Activated CD8-positive, alpha-beta memory T cell treated with anti-CD3 and anti-CD28 coated beads, Interleukin-2, amount 10 ng/mL, durations not matched to agents 7 days and 5 days (primary cell): ENCODE measurements around the gene PITPNB. TPM values are rescaled to one million over a fixed set of nuclear protein-coding genes. Genes with fewer than 3 reads are reported as not detected.
A peak's percentile ranks its signal among the peaks of the same experiment; 100 is the strongest.

Experiments used
- ATAC-seq: fragments of 150-1000 bp; cut with Tn5 transposase; one replicate; pipeline ENCODE4 v1.10.0; 2021; ENCODE audit warnings: moderate library complexity
- CTCF ChIA-PET: fragments of 350-600 bp; sonication (Branson Sonifier 250); formaldehyde crosslinking; loops from one replicate; lab custom pipeline; 2021; ENCODE audit warnings: antibody characterized with exemption; lab: Charles Lee
- DNase-seq: peaks from one replicate; pipeline ENCODE4 v3.0.0-alpha.2; 2020
- H3K27ac Mint-ChIP-seq: one replicate; pipeline ENCODE4 v1.8.0; 2021; ENCODE audit warnings: mild to moderate bottlenecking, mixed read lengths
- H3K27me3 Mint-ChIP-seq: one replicate; pipeline ENCODE4 v1.8.0; 2021; ENCODE audit warnings: mixed read lengths
- H3K36me3 Mint-ChIP-seq: one replicate; pipeline ENCODE4 v1.8.0; 2021; ENCODE audit warnings: mild to moderate bottlenecking, mixed read lengths
- H3K4me1 Mint-ChIP-seq: one replicate; pipeline ENCODE4 v1.8.0; 2021; ENCODE audit warnings: mixed read lengths
- H3K4me3 Mint-ChIP-seq: one replicate; pipeline ENCODE4 v1.8.0; 2021; ENCODE audit warnings: mild to moderate bottlenecking, moderate library complexity, mixed read lengths
- H3K9me3 Mint-ChIP-seq: one replicate; pipeline ENCODE4 v1.8.0; 2022; ENCODE audit warnings: low read depth, mixed read lengths
- microRNA-seq: library from miRNA; unstranded; fragments of <30 nt; microRNA quantifications from one replicate; pipeline ENCODE4 v1.2.0, GENCODE V29; 2022
- total RNA-seq, 2 experiments: library from RNA; stranded (reverse); gene quantifications; one replicate each; pipeline ENCODE4 v1.2.3, GENCODE V29; 2021

Gene PITPNB
- total RNA-seq, 2 experiments from 2014 or later: 83.4 to 107 TPM

GRCh38 chr22:27803841-27804415 lies 115.1 kb downstream of the PITPNB start:
- Mint-ChIP-seq H3K27ac (no peak overlapping the region), H3K9me3 (no peaks in the 10 kb centered on the region), H3K4me1 (peaks cover 9% of the 10 kb centered on the region), H3K36me3 (no peaks in the 10 kb centered on the region), H3K4me3 (no peak overlapping the region), H3K27me3 (peaks cover 24% of the 10 kb centered on the region)
- no peak for DNase-seq
- ATAC-seq: no peak
- CTCF ChIA-PET: interaction anchor here (0.6 kb wide), 1 partner anchor 454 kb away, joined by 3 read pairs; no protein-coding TSS in a partner anchor

- Mint-ChIP-seq H3K27me3 (peaks cover 24% of the 10 kb centered on the region), H3K4me3 (peak overlapping the region; percentile 58)
- ATAC-seq: peak; percentile 13
Measured at GRCh38 chr22:27802346-27803073, 116.5 kb downstream of the PITPNB start.

More at GRCh38 chr22:27802346-27803073, 116.5 kb downstream of the PITPNB start:
- Mint-ChIP-seq H3K36me3 (no peaks in the 10 kb centered on the region), H3K4me1 (peaks cover 9% of the 10 kb centered on the region), H3K27ac (no peak overlapping the region), H3K9me3 (no peaks in the 10 kb centered on the region)
- no peak for DNase-seq
- CTCF ChIA-PET: interaction anchor here (1.6 kb wide), 1 partner anchor 84 kb away, joined by 3 read pairs; no protein-coding TSS in a partner anchor

Small RNA genes within 50 kb of the gene (microRNA-seq; reads per million reads assigned to microRNA genes)
- not detected for gene MIR3199-1
- not detected for gene MIR3199-2

Other genes with a start within 250 kb of the PITPNB start
- under 1 TPM; 0.14 to 0.29 TPM for gene MN1, start 117.5 kb downstream of the PITPNB start, total RNA-seq